Measurements from ENCODE around the gene TMEM97.
"Not testable (repeated sequence)": the region's sequence is repeated elsewhere in the genome, so short reads cannot be mapped to it uniquely, and the experiment has no call there.

Gene TMEM97

DNA sequence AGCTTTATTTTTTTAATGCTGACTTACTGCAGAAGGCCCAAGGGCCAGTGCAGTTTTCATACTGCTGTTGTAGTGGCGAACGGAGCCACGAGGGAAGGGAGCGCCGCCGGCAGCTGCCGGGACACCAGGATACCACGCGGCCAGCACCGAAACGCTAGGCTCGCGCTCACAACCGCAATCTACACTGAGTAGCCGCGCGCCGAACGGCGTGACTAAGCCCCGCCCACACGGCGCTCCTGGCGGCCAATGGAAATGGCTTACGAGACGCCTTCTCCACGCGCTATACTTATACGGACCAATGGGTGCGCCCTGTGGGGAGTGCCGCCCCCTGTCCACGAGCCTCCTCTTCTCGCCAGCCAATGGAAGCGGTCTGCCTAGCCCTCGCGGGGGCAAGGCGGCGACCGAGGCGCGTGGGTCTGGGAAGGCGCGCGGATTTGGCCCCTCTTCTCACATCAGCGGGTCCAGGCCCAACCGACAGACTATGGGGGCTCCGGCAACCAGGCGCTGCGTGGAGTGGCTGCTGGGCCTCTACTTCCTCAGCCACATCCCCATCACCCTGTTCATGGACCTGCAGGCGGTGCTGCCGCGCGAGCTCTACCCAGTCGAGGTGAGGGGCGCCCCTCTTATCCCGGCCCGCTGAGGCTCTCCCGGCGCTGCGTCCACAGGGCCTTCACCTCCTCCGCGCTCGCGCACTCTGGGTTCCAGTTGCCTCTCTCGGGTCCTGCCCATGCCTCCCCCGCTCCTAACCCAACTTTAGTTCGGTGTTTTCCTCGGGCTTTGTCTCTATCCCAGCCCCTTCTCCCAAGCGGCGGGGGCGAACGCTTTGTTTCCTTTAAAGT lies at the start of gene TMEM97:
TSS of gene TMEM97 (plus strand) at position 442 of the 839 bp plus-strand sequence. CDS start at position 482, 40 bp downstream.
- DNase-seq (ENCODE audit: low spot score): peak; percentile 97

DNA sequence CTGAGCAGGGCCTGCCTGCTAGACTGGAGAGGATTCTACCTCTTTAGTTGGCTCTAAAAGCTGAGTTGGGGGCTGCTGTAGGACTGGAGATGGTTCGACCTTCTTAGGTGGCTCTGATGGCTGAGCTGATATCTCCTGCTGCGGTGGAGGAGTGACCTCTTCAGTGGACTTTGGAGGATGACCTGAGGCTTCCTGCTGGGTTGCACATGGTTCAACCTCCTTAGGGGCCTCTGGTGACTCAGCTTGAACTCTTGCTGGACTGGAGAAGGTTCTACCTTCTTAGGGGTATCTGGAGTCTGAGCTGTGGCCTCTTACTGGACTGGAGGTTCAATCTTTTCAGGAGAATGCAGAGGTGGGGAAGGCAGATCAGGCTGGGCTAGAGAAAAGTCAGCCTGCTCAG lies 48.9 kb upstream of the TMEM97 start:
- no peak for DNase-seq (ENCODE audit: low spot score)

DNA sequence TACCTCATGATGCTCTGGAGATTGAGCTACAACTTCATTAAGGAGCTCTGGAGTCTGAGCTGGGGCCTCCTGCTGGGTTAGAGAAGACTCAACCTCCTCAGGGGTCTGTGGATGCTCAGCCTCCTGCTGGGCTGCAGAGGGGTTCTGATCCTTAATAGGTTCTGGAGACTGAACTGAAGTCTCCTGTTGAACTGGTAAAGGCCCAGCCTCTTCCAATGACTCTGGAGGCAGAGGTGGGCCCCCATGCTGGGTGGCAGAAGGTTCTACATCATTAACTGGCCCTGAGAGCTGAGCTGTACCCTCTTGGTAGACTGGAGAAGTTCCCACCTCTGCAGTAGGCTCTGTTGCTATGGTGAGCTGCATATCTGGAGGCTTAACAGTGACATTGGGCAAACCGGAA lies 48.1 kb upstream of the TMEM97 start:
- DNase-seq (ENCODE audit: low spot score): no peak

DNA sequence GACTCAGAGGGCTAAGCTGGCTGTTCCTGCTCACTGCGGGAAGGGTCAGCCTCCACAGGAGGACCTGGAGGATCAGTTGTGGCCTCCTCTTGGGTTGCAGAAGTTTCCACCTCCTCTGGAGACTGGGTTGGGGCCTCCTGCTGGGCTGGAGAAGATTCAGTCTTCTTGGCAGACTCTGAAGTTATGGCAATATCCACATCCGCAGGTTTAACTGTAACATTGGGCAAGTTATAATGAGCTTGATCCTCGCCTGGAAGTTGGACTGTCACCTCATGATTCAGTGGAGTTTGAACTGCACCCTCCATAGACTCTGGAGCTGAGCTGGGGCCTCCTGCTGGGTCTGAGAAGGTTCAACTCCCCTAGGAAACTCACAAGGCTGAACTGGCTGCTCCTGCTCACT lies 47.6 kb upstream of the TMEM97 start:
- no peak for DNase-seq (ENCODE audit: low spot score)

- DNase-seq (ENCODE audit: low spot score): no peak
Measured at GRCh38 chr17:28272166-28272565, 46.8 kb upstream of the TMEM97 start.

DNA sequence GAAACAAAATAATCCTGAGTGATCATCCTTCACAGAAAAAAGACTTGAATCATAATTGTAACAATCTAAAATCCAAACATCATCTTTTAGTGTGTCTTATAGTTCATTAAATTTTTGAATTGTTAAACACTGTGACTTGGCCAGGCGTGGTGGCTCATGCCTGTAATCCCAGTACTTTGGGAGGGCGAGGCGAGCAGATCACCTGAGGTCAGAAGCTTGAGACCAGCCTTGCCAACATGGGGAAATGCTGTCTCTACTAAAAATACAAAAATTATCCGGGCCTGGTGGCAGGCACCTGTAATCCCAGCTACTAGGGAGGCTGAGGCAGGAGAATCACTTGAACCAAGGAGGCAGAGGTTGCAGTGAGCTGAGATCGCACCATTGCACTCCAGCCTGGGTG lies 45.7 kb upstream of the TMEM97 start:
- not testable (repeated sequence) for DNase-seq (ENCODE audit: low spot score)

GRCh38 chr17:28274591-28275265 lies 44.3 kb upstream of the TMEM97 start:
- DNase-seq (ENCODE audit: low spot score): no peak

- DNase-seq (ENCODE audit: low spot score): no peak
Measured at GRCh38 chr17:28276011-28276410, 43.0 kb upstream of the TMEM97 start.

DNA sequence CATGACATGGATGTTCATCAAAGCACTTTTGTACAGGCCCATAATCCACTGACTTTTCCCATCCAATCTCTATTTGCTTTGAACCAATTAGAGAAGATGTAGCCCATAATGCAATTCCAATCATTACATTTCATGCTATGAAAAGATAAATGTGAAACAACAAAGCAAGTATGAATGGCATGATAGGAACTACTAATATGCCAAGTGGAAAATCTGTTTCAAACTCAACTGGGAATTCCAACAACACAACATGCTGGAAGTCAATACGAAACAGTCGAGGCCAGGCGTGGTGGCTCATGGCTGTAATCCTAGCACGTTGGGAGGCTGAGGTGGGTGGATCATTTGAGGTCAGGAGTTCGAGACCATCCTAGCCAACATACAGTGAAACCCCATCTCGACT lies 39.6 kb upstream of the TMEM97 start:
- no peak for DNase-seq (ENCODE audit: low spot score)

GRCh38 chr17:28280826-28281225 lies 38.2 kb upstream of the TMEM97 start:
- DNase-seq (ENCODE audit: low spot score): no peak

- no peak for DNase-seq (ENCODE audit: low spot score)
Measured at GRCh38 chr17:28282596-28282995, 36.4 kb upstream of the TMEM97 start.

DNA sequence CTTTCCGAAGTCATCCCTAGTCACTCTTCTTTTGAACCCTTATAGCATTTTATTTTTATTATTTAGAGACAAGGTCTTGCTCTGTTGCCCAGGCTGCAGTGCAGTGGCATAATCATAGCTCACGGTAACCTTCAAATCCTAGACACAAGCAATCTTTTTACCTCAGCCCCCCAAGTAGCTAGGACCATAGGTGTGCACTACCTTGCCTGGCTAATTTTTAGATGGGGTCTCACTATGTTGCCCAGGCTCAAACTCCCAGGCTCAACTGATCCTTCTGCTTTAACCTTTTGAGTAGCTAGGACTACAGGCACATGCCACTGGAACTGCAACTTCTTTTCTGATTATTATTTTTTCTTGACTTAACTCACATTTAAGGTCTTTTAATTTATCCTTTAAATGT lies 33.0 kb upstream of the TMEM97 start:
- DNase-seq (ENCODE audit: low spot score): no peak

DNA sequence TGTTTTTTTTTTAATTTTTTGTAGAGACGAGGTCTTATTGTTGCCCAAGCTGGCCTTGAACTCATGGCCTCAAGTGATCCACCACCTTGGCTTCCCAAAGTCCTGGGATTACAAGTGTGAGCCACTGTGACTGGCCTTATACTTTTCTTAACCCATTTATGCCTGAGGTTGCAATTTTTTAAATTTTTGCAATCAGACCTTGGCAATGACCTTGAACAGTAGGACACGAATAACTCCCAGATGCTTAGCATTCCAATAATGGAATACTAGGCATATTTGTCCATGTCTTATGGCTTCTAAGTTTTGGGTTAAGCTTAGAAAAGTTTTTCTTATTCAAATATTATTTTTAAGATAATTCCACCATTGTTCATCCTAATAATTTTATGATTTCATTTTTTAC lies 28.3 kb upstream of the TMEM97 start:
- no peak for DNase-seq (ENCODE audit: low spot score)

DNA sequence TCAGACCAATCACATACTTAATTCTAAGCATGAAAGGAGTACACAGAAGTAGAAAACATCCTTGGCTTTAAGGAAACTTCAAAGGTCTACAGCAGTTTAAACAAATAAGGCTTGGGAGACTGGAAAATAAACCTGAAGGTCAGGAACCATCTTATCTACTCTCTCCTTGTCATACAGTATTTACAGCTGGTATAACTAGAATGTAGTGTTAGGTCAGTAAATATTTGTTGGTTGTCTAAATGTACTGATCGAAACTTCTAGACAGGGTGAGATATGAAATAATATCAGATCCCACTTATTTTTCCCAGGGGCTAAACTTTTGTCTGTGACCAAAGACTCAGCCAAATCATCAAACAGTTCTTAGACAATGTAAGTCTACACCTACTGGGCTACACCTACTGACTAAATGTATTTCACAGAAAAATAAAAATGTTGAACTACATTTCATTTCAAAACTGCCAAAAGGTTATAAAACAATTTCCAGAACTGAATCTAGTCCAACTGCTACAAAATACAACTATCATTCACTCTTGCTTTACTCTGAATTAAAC lies 27.1 kb upstream of the TMEM97 start:
- no peak for DNase-seq (ENCODE audit: low spot score)

DNA sequence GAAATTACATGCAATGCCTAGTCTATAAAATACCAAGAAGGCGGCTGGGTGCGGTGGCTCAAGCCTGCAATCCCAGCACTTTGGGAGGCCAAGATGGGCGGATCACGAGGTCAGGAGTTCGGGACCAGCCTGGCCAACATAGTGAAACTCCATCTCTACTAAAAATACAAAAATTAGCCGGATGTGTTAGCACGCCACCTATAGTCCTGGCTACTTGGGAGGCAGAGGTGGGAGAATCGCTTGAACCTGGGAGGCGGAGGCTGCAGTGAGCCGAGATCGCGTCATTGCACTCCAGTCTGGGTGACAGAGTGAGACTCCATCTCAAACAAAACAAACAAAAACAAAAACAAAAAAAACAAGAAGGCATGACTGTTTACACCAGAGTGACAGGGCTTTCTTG lies 26.1 kb upstream of the TMEM97 start:
- DNase-seq (ENCODE audit: low spot score): not testable (repeated sequence)

DNA sequence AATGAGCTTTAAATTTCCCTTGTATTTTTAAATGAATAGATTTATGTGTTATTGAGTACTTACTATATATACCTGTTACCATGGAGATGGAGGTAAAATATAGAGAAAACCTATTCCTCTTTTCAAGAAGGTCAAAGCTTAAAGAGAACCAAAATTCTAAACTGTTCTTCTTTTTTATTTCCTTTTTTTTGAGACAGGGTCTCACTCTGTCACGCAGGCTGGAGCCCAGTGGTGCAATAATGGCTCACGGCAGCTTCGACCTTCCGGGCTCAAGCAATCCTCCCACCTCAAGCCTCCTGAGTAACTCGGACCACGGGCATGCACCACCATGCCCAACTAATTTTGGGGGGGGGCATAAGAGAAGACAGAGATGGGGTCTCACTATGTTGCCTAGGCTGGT lies 25.0 kb upstream of the TMEM97 start:
- DNase-seq (ENCODE audit: low spot score): no peak

DNA sequence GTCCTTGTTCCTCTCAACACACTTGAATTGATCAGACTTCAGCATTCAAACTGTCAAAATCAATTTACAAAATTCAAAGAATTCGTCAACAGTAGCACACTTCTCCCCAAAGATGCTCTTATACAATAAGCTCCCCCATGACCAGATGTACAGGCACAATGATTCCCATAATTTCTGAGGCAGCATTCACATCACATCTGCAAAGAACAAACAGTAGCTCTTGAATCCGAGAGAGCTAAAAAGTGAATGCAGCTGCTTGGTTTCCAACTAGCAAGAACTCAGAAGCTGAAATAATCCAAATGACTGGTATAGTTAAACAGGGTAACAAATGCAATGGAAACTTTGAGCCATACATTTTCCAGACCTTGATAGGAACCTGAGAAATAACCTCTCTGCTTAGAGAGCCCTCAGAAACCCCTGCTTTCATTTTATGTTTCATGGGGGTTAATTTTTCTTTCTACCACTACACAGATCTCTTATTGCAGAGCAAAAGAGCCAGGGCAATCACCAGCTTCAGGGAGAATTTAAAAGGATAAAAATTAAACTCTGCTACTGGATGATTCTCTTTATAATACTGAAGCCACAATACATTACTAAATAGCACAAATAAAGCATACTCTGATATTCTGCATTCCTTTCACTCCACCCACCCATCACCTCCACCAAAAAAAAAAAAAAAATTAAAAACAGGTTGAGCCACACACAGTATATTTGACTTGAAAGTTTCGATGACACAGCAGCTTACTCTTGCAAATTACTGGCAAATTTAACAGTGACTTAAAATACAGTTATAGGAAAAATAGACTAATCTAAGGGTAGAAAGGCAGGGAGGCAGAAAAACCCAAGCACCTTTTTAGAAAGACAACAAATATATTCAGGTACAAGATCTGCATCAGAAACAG lies 23.1 kb upstream of the TMEM97 start:
- no peak for DNase-seq (ENCODE audit: low spot score)

- DNase-seq (ENCODE audit: low spot score): no peak
Measured at GRCh38 chr17:28298449-28298848, 20.6 kb upstream of the TMEM97 start.

GRCh38 chr17:28306954-28307401 lies 12.0 kb upstream of the TMEM97 start:
- DNase-seq (ENCODE audit: low spot score): no peak

- DNase-seq (ENCODE audit: low spot score): no peak
Measured at GRCh38 chr17:28313841-28314240, 5.2 kb upstream of the TMEM97 start.

DNA sequence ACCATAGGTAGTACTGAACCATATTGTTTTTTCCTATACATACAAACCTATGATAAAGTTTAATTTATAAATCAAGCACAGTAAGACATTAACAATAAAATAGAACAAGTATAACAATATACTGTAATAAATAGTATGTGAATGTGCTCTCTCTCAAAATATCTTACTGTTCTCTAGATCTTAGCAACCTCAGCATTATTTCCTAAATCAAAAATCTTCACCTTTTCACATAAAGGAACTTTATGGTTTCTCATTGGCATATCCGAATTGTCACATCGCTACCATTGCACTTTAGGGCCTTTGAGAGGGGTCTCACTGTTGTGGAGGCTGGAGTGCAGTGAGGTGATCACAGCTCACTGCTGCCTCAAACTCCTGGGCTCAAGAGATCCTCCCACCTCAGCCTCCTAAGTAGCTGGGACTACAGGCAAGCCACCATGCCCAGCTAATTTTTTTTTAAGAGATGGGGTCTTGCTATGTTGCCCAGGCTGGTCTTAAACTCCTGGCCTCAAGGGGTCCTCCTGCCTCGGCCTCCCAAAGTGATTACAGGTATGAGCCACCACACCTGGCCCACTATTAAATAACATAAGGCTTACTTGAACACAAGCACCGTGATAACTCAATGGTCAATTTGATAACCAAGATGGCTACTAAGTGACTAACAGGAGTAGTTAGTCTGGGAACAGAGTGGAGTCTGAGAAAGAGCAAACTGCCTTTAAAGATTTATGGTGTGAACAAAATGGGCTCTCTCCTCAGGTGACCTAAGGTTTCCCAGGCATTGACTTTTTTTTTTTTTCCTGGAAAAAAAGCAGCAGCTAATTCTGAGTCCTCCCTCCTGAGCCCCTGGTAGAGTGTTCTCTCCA lies 2.9 kb upstream of the TMEM97 start:
- DNase-seq (ENCODE audit: low spot score): no peak

Measured in hematopoietic multipotent progenitor cell treated with erythropoietin and hydrocortisone succinate and interleukin-3 and kit ligand, for 15 days (in vitro differentiated cells).